MCF 10A (cell line): Measurements from ENCODE around the gene SORBS2. TPM values are rescaled to one million over a fixed set of nuclear protein-coding genes. Genes with fewer than 3 reads are reported as not detected.
A peak's percentile ranks its signal among the peaks of the same experiment; 100 is the strongest.

Experiments
- BruUV-seq: library from RNA; stranded (reverse); fragments of 400-500 nt; replicated peaks from 2 replicates; lab custom pipeline; 2021; lab: Mats Ljungman, UMichigan
- CTCF ChIA-PET: fragments of 300-600 bp; sonication (Branson Sonifier 250); formaldehyde crosslinking; extraction: SDS; loops from one replicate; lab custom pipeline; 2021; ENCODE audit warnings: antibody characterized with exemption, inconsistent platforms; lab: Yijun Ruan, JAX
- POLR2A ChIA-PET: fragments of 300-600, 350-650 bp; sonication (Branson Sonifier 250); formaldehyde crosslinking; extraction: SDS; loops from one replicate; lab custom pipeline; 2020; ENCODE audit warnings: antibody characterized with exemption, inconsistent platforms; lab: Yijun Ruan, JAX
- DNase-seq: peaks from one replicate; pipeline ENCODE4 v3.0.0-alpha.2; 2018; ENCODE audit not compliant: unreplicated experiment
- H3K27ac Mint-ChIP-seq: one replicate; pipeline ENCODE4 v1.8.0; 2022; ENCODE audit warnings: mild to moderate bottlenecking, low read depth, mixed read lengths; ENCODE audit not compliant: unreplicated experiment
- H3K27me3 Mint-ChIP-seq: one replicate; pipeline ENCODE4 v1.8.0; 2022; ENCODE audit warnings: mixed read lengths; ENCODE audit not compliant: insufficient read depth, unreplicated experiment
- H3K36me3 Mint-ChIP-seq: one replicate; pipeline ENCODE4 v1.8.0; 2022; ENCODE audit warnings: mild to moderate bottlenecking, moderate library complexity, mixed read lengths; ENCODE audit not compliant: insufficient read depth, unreplicated experiment
- H3K4me1 Mint-ChIP-seq: one replicate; pipeline ENCODE4 v1.8.0; 2022; ENCODE audit warnings: mixed read lengths; ENCODE audit not compliant: insufficient read depth, unreplicated experiment
- H3K4me3 Mint-ChIP-seq: one replicate; pipeline ENCODE4 v1.8.0; 2022; ENCODE audit warnings: mild to moderate bottlenecking, moderate library complexity, mixed read lengths; ENCODE audit not compliant: unreplicated experiment
- H3K9me3 Mint-ChIP-seq: one replicate; pipeline ENCODE4 v1.8.0; 2022; ENCODE audit warnings: mixed read lengths; ENCODE audit not compliant: unreplicated experiment
- CTCF ChIP-seq: fragments of 200-600 bp; IDR thresholded peaks from one replicate; pipeline ENCODE4 v1.8.0; 2022; ENCODE audit warnings: antibody characterized with exemption, mild to moderate bottlenecking; ENCODE audit not compliant: unreplicated experiment
- intact Hi-C: fragments of 100-400 bp; cut with micrococcal nuclease; formaldehyde crosslinking; loops from 2 replicates; pipeline ENCODE4 v1.14.1; 2022
- total RNA-seq: library from RNA; stranded (reverse); gene quantifications from 2 replicates; pipeline ENCODE4 v1.2.3, GENCODE V29; 2022

The SORBS2 gene
- total RNA-seq, 1 experiment from 2014 or later = 19.3 TPM

- H3K36me3 Mint-ChIP-seq = peaks cover 23% of the 10 kb centered on the region
- H3K4me3 Mint-ChIP-seq = no peak overlapping the region
- ChIA-PET POLR2A (no interaction called here), CTCF (no interaction called here)
- DNase-seq = no peak
- peaks cover 6% of the 10 kb centered on the region for H3K4me1 Mint-ChIP-seq
- H3K27ac Mint-ChIP-seq = no peak overlapping the region
- no peak for TF ChIP-seq CTCF
- no peaks in the 10 kb centered on the region for H3K9me3 Mint-ChIP-seq
- BruUV-seq = no TSS peak
- H3K27me3 Mint-ChIP-seq = no peaks in the 10 kb centered on the region
- intact Hi-C loops = no loop called here
Measured at GRCh38 chr4:185660340-185660739, 151.7 kb downstream of the SORBS2 start.

- no TSS peak for BruUV-seq
- CTCF ChIA-PET = no interaction called here
- no peak for DNase-seq
- TF ChIP-seq CTCF = no peak
- H3K27ac Mint-ChIP-seq = no peak overlapping the region
- H3K4me3 Mint-ChIP-seq = no peak overlapping the region
- H3K4me1 Mint-ChIP-seq = peaks cover 6% of the 10 kb centered on the region
- H3K36me3 Mint-ChIP-seq = peaks cover 19% of the 10 kb centered on the region
- intact Hi-C loops = no loop called here
- no peaks in the 10 kb centered on the region for H3K27me3 Mint-ChIP-seq
- no peaks in the 10 kb centered on the region for H3K9me3 Mint-ChIP-seq
- POLR2A ChIA-PET = no interaction called here
Measured at GRCh38 chr4:185657699-185658098, 154.3 kb downstream of the SORBS2 start.

- CTCF ChIA-PET = no interaction called here
Measured at GRCh38 chr4:185657183-185657582, 154.8 kb downstream of the SORBS2 start.

DNA sequence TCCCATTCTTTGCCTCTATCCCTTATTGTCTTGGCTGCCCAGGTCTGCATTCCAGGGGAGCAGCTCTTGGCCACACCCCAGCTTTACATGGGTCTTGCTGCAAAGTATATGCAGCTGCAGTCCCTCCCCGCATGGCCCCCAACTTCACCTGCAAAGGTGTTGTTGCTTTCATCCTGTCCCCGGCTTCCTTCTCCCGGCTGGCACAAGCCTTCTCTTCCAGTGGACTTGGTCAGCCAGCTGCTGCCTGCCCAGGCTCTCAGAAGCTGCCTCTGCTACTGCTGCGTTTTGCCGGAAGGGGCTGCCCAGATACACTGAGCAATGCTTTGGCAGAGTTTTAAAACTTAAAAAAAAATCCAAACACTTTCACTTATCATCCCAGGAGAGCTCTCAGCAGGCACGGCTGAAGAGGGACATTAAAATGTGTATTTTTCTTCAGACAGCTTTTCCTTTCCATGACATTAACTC, 155.5 kb downstream of the SORBS2 start:
- BruUV-seq = no TSS peak
- peaks cover 12% of the 10 kb centered on the region for H3K36me3 Mint-ChIP-seq
- no peak for DNase-seq
- peaks cover 6% of the 10 kb centered on the region for H3K4me1 Mint-ChIP-seq
- no peaks in the 10 kb centered on the region for H3K27me3 Mint-ChIP-seq
- H3K4me3 Mint-ChIP-seq = no peak overlapping the region
- no peak for TF ChIP-seq CTCF
- intact Hi-C loops = no loop called here
- ChIA-PET CTCF (interaction anchor here (0.7 kb wide), 1 partner anchor 316 kb away, joined by 3 read pairs; no protein-coding TSS in a partner anchor), POLR2A (interaction anchor here (0.9 kb wide), 1 partner anchor 182 kb away, joined by 3 read pairs; no protein-coding TSS in a partner anchor)
- peak overlapping the region; percentile 66 for H3K27ac Mint-ChIP-seq
- H3K9me3 Mint-ChIP-seq = no peaks in the 10 kb centered on the region

More at GRCh38 chr4:185657183-185657582, 154.8 kb downstream of the SORBS2 start:
- no peak for DNase-seq
- no peak for TF ChIP-seq CTCF
- POLR2A ChIA-PET = interaction anchor here (0.9 kb wide), 1 partner anchor 182 kb away, joined by 3 read pairs; no protein-coding TSS in a partner anchor
- peaks cover 19% of the 10 kb centered on the region for H3K36me3 Mint-ChIP-seq
- no TSS peak for BruUV-seq
- peak overlapping the region; percentile 66 for H3K27ac Mint-ChIP-seq
- intact Hi-C loops = no loop called here
- H3K4me3 Mint-ChIP-seq = no peak overlapping the region
- peaks cover 6% of the 10 kb centered on the region for H3K4me1 Mint-ChIP-seq
- no peaks in the 10 kb centered on the region for H3K27me3 Mint-ChIP-seq
- H3K9me3 Mint-ChIP-seq = no peaks in the 10 kb centered on the region
